HG02973 (cell line): ENCODE measurements around the gene CLPX.
"Not testable (repeated sequence)": the region's sequence is repeated elsewhere in the genome, so short reads cannot be mapped to it uniquely, and the experiment has no call there.

Experiments used
- ATAC-seq: cut with Tn5 transposase; IDR thresholded peaks from one replicate; pipeline ENCODE4 v1.9.1; 2021; ENCODE audit warnings: moderate library complexity; ENCODE audit not compliant: unreplicated experiment

The CLPX gene

DNA sequence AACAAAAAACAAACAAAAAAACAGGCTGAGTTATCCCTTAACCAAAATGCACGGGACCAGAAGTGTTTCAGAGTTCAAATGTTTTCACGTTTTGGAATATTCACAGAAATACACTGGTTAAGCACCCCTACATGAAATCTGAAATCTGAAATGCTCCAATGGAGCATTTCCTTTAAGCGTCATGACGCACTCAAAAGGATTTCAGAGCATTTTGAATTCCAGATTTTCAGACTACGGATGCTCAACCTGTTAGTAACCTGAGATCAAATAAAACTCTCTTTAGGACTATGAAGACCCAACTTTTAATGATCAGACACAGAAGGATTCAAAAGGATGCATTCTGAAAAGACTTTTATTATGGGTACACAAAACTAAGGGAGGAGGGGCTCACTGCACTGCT, 9.6 kb downstream of the CLPX start:
- ATAC-seq = no peak

DNA sequence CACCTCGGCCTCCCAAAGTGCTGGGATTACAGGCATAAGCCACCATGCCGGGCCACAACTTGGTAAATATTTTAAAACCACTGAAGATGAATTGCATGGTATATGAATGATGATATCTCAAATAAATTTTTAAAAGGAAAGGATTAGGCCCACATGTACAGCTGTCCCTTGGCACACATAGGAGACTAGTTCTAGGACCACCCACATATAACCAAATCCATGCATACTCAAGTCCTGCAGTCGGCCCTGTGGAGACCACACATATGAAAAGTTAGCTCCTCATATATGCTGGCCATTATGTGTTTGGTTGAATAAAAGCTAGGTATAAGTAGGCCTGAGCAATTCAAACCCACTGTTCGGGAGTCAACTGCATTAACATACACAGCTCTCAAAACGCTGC, 10.6 kb downstream of the CLPX start:
- no peak for ATAC-seq

DNA sequence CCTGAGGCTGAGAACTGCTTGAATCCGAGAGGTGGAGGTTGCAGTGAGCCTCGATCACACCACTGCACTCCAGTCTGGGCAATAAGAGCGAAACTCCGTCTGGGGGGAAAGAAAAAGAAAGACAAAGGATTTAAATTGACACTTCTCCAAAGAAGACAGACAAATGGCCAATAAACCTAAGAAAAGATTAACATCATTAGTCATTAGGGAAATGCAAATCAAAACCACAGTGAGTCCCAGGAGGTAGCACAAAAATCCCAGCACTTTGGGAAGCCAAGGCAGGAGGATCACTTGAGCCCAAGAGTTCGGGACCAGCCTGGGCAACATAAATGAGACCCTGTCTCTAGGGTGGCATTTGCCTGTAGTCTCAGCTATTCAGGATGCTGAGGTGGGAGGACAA, 12.6 kb downstream of the CLPX start:
- no peak for ATAC-seq

DNA sequence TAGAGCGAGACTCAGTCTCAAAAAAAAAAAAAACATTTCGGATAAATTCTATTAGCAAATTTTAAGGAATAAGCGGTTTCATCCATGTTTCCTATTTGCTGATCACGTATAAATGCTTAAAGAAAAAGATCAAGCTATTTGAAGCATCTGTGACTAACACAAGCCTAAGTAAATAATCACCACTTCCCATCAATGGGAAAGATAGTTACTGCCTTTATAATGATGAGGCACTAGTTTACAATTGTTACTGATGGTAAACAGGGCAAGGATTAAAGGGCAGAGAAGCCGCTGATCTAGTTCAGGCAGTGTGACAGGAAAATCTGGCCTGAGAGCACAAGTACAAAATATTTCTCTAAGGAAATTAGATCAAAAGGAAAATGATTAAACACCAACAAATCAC, 13.7 kb downstream of the CLPX start:
- ATAC-seq = no peak

DNA sequence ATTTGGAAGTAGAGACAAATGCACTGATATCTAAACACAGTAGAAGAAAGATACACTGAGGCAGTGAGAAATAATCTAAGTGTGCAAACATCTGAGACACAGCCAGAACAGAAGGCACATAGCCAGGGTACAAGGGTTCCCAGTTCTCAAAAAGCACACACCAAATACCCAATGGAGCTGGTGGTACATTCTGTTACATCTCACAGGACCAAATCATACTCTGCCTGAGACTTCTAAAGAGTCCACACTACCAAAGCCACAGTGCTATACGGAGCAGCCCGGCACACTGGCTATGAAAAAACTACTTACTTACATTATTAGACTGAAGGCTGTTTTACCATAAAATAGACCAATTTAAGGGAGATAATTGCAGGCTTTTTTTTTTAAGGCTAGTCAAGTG, 19.3 kb downstream of the CLPX start:
- no peak for ATAC-seq

DNA sequence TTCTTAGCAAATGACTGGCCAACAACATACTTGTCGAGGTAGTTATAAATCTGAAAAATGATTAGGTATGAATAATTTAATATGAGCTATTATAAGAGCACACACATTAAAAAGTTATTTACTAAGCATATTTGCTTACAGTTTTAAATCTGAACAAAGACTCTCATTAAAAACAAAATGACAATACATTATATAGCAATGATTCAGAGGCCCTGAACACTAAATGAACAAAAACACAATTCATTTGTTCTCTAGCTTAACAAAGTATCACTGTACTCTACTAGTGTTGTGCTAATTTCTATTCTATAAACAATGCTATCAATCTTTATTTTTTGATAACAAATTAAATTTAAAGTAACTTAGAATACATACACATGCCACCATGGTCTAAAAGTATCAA, 21.0 kb downstream of the CLPX start:
- ATAC-seq = no peak

DNA sequence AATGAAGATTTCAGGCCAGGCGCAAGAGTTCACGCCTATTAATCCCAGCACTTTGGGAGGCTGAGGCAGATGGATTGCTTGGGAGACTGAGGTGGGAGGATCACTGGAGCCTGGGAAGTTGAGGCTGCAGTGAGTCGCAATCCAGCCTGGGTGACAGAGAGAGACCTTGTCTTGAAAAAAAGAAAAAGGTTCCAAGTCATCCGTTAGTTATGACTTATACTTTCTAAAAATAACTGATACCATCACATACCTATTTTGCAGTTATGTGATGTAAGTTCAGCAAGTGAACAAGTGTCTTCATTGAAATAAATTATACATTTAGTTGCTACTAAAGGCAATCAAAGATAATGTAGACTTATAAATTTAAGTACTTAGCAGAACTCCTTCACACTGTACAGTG, 22.1 kb downstream of the CLPX start:
- no peak for ATAC-seq

DNA sequence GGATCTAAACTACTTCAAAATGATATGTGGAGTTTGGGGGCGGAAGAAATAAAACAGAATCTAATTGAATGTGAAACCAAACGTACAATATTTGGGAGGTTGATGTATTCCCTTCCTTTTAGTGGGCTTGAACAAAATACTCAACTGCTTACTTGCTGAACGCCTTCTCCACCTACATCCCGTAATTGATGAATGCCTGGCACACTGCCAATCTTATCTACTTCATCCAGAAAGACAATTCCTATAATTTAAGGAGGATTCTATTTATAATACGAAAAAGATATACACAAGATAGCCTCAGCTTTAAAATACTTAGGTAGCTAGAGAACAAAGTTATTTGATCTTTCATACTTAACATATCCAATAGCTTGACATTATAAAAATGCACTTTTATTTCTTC, 28.4 kb downstream of the CLPX start:
- no peak for ATAC-seq

DNA sequence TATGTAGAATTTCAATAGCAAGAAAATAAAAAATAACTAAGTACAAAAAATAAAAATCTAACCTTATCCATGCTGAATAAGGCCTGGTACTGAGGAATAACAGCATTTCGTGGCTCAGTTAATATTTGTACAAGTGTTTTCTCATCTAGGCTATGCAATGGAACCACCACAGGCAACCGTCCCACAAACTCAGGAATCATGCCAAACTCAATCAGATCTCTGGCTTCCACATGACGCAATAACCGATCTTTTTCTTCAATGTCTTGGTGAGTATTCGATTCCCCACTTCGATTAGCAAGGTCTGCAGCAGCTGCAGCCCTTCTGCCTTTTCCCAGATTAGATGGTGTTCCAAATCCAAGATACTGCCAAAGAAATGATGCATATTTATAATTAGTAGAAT, 30.4 kb downstream of the CLPX start:
- ATAC-seq = no peak

DNA sequence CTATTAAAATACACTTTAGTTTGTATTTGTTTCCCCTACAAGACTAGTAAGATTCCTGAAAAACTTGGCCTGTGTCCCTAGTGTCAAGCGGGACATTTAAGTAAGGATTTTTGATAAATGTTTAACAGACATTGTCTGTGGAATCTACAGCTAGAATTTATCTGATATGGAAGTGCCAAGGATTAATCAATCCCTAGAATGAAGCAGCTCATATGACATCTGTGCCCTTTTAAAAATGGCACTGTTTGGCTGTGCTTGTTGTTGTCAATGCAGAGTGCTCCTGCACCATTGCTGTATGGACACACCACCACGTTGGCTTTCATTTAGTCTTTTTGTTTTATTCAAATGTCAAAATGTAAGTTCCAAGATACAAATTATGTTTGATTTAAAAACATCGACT, 37.2 kb downstream of the CLPX start:
- ATAC-seq = no peak

DNA sequence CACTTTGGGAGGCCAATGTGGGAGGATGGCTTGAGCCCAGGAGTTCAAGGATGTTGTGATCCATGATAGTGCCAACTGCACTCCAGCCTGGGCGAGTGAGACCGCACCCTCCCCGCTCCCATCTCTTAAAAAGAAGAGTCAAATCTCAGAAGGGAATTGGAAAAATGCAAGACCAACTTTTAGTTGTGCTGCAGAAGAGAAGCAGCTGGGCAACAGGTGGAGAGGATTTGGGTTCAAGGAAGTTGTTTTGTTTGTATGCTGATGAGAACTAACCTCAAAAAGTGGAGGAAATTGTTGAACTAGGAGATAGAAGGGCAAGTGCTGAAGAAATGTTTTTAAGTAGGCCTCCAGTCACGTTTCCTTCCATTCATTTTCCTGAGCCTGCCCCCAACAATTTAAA, 38.7 kb downstream of the CLPX start:
- ATAC-seq = no peak

DNA sequence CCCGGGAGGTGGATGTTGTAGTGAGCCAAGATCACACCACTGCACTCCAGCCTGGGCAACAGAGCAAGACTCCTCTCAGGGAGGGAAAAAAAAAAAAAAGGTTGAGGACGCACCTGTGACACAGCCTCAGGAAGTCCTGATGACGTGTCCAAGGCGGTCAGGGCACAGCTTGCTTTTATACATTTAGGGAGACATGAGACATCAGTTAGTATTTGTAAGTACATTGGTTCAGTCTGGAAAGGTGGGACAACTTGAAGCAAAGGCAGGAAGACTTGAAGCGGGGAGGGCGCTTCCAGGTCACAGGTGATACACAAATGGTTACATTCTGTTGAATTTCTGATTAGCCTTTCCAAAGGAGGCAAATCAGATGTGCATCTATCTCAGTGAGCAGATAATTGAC, 46.5 kb downstream of the CLPX start:
- ATAC-seq = not testable (repeated sequence)

DNA sequence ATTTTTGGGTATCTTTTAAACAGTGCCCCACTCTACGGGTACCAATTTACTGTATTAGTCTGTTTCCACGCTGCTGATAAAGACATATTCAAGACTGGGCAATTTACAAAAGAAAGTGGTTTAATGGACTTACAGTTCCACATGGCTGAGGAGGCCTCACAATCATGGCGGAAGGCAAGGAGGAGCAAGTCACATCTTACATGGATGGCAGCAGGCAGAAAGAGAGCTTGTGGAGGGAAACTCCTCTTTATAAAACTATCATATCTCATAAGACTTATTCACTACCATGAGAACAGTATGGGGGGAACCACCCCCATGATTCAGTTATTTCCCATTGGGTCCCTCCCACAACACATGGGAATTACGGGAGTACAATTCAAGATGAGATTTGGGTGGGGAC, 47.2 kb downstream of the CLPX start:
- not testable (repeated sequence) for ATAC-seq

DNA sequence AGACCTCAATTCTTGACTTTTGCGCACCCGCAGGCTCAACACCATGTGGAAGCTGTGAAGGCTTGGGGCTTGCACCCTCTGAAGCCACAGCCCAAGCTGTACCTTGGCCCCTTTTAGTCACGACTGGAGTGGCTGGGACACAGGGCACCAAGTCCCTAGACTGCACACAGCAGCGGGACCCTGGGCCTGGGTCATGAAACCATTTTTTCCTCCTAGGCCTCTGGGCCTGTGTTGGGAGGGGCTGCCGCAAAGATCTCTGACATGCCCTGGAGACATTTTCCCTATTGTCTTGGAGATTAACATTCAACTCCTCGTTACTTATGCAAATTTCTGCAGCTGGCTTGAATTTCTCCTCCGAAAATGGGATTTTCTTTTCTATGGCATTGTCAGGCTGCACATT, 48.1 kb downstream of the CLPX start:
- ATAC-seq = not testable (repeated sequence)

DNA sequence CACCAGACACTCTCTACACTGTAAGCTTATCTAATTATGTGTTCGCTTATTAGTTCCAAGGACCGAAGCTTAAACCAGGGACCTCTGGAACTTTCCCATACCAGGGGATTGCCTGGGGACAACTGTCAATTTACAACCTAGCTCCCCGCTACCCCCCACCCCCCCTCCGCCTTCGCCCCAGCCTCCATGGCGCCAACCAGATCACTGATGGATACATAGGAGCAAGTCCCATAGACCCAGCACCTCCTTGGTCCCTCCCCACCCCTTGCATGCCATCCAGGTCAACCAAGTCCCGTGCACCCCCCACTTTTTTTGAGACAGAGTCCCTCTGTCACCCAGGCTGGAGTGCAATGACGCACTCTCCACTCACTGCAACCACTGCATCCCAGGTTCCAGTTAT, 50.6 kb downstream of the CLPX start:
- ATAC-seq = no peak

DNA sequence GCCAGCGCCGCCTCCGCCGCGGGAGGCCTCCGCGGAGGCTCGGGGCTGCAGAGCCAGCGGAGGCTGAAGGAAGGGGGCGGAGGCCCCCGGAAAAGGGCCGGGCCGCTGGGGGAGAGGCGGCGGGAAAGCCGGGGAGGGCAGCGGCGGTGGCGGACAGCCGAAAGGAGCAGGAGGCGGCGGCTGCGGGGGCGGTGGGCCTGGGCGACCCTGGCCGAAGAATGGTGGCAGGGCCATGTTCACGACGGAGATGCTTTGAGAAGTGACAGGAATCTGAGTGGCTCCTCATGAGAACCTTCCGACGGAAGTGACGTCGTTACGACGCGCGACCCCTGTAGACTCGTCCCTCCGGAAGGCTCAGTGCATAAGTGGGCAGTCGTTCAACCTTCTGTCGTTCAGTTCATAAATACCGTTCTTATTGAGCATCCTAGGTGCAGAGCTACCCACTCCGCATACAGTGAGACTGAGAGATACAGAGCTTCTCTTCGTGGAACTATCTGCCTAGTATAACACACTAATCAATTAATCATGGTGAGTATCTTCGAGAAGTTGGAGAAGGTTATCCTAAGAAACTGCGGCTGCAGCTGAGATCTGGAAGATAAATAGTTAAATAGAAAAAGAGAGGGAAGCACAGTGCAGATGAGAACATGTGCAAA, 51.5 kb downstream of the CLPX start, which contains the start of gene PDCD7:
PDCD7 (minus strand) TSS at position 261 of the 653 bp plus-strand sequence; CDS start at position 234, 27 bp downstream.
- ATAC-seq = peak; percentile 79

DNA sequence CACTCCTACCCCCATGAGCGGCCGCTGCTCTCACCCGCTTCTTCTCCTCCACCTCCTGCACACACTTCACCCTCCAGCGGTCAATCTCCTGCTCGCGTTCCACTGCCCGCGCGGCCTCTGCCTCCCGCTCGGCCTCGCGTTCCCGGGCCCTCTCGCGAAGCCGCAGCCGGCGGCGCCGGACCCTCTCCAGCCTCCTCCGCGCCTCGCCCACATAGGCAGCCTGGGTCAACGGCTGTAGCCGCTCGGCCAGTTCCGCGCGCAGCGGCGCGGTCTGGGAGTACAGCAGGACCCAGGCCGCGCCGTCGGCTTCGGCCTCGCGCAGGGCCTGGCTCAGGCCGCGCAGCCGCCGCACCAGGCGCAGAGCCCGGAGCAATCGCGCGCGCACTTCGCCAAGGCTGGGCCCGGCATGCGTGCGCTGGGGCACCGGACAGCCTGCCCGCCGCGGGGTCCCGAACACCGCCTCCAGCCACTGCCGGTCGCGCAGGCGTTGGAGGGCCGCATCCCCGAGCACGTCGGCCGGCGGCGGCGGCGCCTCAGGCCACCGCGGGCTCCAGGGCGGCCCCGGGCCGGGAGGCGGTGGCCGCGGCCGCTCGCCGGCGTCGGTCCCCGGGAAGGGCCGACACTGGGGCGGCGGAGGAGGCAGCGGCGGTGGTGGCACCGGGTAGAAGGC, 52.1 kb downstream of the CLPX start:
- peak; percentile 40 for ATAC-seq

DNA sequence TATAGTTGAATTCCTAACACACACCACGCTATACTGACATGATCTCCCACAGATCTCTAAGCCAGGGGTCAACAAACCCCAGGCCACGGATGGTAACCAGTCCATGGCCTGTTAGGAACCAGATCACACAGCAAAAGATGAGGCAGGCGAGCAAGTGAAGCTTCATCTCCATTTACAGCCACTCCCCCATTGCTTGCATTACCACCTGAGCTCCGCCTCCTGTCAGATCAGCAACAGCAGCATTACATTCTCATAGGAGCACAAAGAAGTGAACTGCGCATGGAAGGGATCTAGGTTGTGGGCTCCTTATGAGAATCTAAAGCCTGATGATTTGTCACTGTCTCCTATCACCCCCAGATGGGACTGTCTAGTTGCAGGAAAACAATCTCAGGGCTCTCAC, 54.2 kb downstream of the CLPX start:
- ATAC-seq = no peak

DNA sequence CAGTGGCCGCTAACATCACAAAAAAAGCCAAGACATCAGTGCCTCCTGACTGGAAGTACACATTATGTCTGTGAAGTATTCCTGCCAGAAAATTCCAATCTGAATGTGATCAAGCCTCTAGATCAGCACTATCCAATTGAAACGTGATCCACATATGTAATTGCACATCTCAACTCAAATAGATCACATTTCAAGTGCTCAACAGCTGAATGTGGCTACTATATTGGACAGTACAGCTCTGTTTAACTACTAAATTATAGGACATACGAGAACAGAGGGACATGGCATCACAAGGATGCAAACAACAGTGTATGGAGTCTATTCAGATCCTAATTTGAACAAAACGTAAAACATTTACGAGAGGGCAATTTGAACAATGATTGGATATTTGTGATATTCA, 69.6 kb downstream of the CLPX start:
- no peak for ATAC-seq

DNA sequence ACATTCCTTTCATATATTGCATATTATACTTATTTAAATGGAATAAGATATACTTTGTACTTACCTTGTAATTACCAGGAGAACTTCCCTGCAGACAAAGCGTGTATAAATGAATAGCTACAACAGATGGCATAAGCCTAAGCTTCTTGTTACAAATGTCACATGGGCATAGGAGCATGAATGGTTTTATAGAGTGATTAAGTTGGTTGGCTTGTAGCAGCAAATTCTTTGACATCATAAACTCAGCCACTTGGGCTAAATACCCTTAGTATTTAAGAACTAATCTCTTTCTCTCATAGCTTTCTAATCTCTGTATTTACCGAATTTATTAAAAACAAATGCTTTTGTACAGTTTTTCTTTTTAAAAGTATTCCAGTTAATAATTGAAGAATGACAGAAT, 70.1 kb downstream of the CLPX start, which contains the start of gene UBAP1L:
UBAP1L (minus strand) TSS at position 115 of the 400 bp plus-strand sequence. CDS start 8,985 bp downstream, outside the sequence.
- ATAC-seq = no peak

DNA sequence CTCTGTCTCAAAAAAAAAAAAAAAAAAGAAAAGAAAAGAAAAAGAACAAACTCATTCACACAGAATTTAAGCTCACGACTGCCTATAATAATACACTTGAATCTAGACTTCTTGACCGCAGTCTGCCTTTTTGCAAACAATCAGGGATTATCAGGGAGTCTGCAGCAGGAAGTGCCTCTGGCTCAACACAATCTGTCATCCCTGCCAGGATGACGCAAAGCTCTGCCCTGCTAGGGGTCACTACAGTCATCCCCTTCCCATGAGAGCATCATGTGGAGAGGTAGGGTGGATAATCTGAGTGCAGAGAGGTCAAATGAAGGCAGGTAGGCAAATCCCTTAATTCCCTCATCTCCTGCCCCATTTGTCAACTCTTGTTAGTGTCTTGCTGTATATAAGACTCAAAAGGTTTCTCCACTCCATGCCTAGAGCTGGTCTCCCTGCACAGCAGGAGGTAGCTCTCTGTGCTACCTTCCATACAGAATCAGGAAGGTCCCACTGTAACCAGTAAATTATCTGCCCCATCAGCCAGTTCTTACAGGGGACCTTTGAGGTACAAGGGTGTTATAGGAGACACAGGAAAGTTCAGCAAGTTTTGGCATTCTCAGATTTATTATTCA, 74.4 kb downstream of the CLPX start:
- no peak for ATAC-seq

DNA sequence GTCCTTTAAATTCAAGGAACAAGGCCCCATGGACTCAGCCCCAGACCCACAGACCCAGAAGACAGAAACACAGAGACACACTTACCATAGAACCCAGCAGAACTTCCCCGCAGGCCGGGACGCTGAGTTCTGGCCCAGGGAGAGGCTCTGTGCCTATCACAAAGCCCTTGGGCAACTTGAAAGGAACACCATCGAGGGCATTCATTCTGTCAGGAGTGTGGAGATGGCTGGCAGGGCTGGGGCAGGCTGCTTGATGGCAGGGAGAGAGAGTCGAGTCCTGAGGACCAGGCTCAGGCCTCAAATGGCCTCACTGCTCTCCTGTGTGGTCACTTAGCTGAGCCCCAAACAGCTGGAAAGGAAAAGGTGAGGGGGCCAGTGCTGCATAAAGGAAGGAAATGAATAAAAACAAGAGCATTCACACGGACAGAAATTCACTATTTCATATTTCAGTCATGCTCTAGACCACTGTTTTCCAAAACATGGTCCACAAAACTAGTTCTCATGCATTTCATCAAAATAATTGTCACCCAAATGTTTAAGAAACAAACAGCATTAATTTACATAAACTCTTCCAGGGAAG, 79.0 kb downstream of the CLPX start:
- no peak for ATAC-seq
